Activated T-helper 17 cell treated with anti-CD3 and anti-CD28 coated beads, Interleukin-2, amount 50 U/mL, for 72 hours (primary cell): ENCODE results near the gene MSMP. TPM values are rescaled to one million over a fixed set of nuclear protein-coding genes. Genes with fewer than 3 reads are reported as not detected.

Experiments used
- ATAC-seq: fragments of 150-1000 bp; cut with Tn5 transposase; replicated peaks from 2 replicates; pipeline ENCODE4 v1.10.0; 2021; ENCODE audit warnings: mild to moderate bottlenecking, moderate library complexity
- H3K27ac Mint-ChIP-seq: one replicate; pipeline ENCODE4 v1.8.0; 2022; ENCODE audit warnings: mixed read lengths
- H3K27me3 Mint-ChIP-seq: one replicate; pipeline ENCODE4 v1.8.0; 2022; ENCODE audit warnings: mixed read lengths
- H3K36me3 Mint-ChIP-seq: one replicate; pipeline ENCODE4 v1.8.0; 2022; ENCODE audit warnings: low read depth, mild to moderate bottlenecking, mixed read lengths
- H3K4me1 Mint-ChIP-seq: one replicate; pipeline ENCODE4 v1.8.0; 2022; ENCODE audit warnings: mixed read lengths
- H3K4me3 Mint-ChIP-seq: one replicate; pipeline ENCODE4 v1.8.0; 2022; ENCODE audit warnings: mild to moderate bottlenecking, mixed read lengths
- H3K9me3 Mint-ChIP-seq: one replicate; pipeline ENCODE4 v1.8.0; 2022; ENCODE audit warnings: mixed read lengths
- total RNA-seq, 2 donors: library from RNA; stranded (reverse); gene quantifications; one replicate each; pipeline ENCODE4 v1.2.3, GENCODE V29; 2022

The MSMP gene
- not detected for total RNA-seq

- ATAC-seq = no peak
- H3K4me1 Mint-ChIP-seq = peaks cover 26% of the 10 kb centered on the region
- peak within 1 kb of the TSS; percentile 18 for H3K27ac Mint-ChIP-seq
- H3K9me3 Mint-ChIP-seq = no peaks in the 10 kb centered on the region
- H3K36me3 Mint-ChIP-seq = peaks cover 57% of the 10 kb centered on the region
- H3K27me3 Mint-ChIP-seq = no peaks in the 10 kb centered on the region
- H3K4me3 Mint-ChIP-seq = no peak within 1 kb of the TSS
Observed at GRCh38 chr9:35754264-35754663, at the start of gene MSMP. MSMP (minus strand) TSS chr9:35754276; CDS start chr9:35754129, 147 bp downstream.

DNA sequence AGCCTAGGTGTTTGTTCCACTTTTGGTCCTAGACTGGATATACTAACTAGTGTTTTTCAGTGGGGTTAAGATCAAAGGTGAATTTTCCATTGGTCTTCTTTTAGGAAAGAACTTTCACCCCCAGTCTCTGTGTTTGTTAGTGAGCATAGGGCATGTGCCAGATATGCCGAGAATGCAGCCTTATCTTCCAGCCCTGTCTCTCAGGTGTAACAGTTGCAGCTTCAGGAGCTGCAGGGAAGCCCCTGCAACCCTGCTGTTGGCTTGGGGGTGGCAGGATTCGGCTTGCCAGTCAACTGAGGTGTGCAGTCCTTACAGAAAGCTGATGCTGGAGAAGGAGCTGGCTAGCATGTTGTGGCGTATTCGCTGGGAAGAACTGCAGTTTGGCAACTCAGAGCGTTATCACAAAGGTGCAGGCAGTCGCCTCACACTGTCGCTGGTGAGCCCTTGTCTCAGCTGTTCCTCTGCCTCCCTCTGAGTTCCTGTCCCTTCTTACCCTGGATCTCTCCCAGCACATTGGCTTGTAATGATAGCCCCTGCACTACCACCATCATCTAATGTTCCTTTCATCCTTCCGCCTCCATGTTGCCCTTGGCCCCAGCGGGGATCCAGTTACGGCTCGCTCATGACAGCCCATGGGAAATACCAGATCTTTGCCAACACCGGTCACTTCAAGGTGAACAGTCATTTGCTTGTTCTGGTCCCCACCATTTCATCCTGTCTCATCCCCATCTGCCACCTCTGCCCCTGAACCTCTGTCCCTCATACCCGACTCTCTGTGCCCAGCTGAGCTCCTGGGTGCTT is 47.5 kb upstream of the MSMP start:
- H3K4me1 Mint-ChIP-seq = peaks cover 11% of the 10 kb centered on the region
- H3K27ac Mint-ChIP-seq = peak overlapping the region; percentile 45
- H3K36me3 Mint-ChIP-seq = peaks cover 67% of the 10 kb centered on the region
- H3K4me3 Mint-ChIP-seq = no peak overlapping the region
- H3K27me3 Mint-ChIP-seq = no peaks in the 10 kb centered on the region
- no peaks in the 10 kb centered on the region for H3K9me3 Mint-ChIP-seq
- no peak for ATAC-seq

GRCh38 chr9:35800530-35800929 is 46.5 kb upstream of the MSMP start:
- H3K9me3 Mint-ChIP-seq = no peaks in the 10 kb centered on the region
- peaks cover 11% of the 10 kb centered on the region for H3K4me1 Mint-ChIP-seq
- peak overlapping the region; percentile 79 for H3K27ac Mint-ChIP-seq
- ATAC-seq = no peak
- H3K36me3 Mint-ChIP-seq = peaks cover 57% of the 10 kb centered on the region
- no peaks in the 10 kb centered on the region for H3K27me3 Mint-ChIP-seq
- H3K4me3 Mint-ChIP-seq = no peak overlapping the region

DNA sequence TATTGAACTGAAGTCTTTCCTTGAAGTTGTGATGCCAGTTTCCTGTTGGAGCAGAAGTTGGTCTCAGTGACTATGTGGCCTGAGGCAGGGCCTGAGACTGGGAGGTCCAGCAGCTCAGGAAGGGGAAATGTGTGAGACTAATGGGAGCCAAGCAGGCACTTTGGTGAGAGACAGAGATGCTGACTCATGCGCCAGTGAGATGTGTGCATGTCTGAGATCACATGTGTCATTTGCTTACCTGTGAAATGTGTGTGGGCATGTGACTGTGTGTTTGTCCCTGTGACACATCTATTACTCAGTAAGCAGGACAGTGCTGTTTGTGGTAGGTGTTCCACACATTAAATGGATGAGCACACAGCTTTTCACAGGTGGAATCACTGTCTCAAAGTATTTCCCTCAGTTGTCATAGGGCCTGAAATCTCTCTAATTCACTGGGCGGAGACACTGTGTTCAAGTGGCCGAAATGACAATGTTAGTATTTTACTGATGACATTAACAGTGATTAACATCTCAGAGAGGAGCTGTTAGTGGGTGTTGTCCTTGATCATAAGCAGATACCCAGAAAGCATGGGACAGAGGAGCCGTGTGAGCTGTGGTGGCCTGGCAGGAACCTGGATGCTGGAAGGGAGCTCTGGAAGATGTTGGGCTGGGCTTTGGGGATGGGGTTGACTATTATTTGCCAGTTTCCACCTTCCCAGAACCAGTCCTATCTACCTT is 44.7 kb upstream of the MSMP start:
- no peaks in the 10 kb centered on the region for H3K27me3 Mint-ChIP-seq
- ATAC-seq = peak; percentile 99
- H3K27ac Mint-ChIP-seq = peak overlapping the region; percentile 90
- peaks cover 48% of the 10 kb centered on the region for H3K36me3 Mint-ChIP-seq
- peaks cover 15% of the 10 kb centered on the region for H3K4me1 Mint-ChIP-seq
- H3K9me3 Mint-ChIP-seq = no peaks in the 10 kb centered on the region
- H3K4me3 Mint-ChIP-seq = peak overlapping the region; percentile 13

GRCh38 chr9:35797311-35798109 is 43.4 kb upstream of the MSMP start:
- H3K9me3 Mint-ChIP-seq = no peaks in the 10 kb centered on the region
- no peaks in the 10 kb centered on the region for H3K27me3 Mint-ChIP-seq
- no peak overlapping the region for H3K4me3 Mint-ChIP-seq
- no peak for ATAC-seq
- peaks cover 43% of the 10 kb centered on the region for H3K36me3 Mint-ChIP-seq
- H3K4me1 Mint-ChIP-seq = peaks cover 21% of the 10 kb centered on the region
- H3K27ac Mint-ChIP-seq = peak overlapping the region; percentile 90

GRCh38 chr9:35795695-35796094 is 41.6 kb upstream of the MSMP start:
- peak overlapping the region; percentile 23 for H3K27ac Mint-ChIP-seq
- H3K4me3 Mint-ChIP-seq = no peak overlapping the region
- peaks cover 21% of the 10 kb centered on the region for H3K4me1 Mint-ChIP-seq
- no peaks in the 10 kb centered on the region for H3K9me3 Mint-ChIP-seq
- no peak for ATAC-seq
- H3K36me3 Mint-ChIP-seq = peaks cover 26% of the 10 kb centered on the region
- no peaks in the 10 kb centered on the region for H3K27me3 Mint-ChIP-seq

GRCh38 chr9:35793461-35793860 is 39.4 kb upstream of the MSMP start:
- H3K4me1 Mint-ChIP-seq = peaks cover 15% of the 10 kb centered on the region
- peaks cover 14% of the 10 kb centered on the region for H3K36me3 Mint-ChIP-seq
- ATAC-seq = no peak
- no peaks in the 10 kb centered on the region for H3K27me3 Mint-ChIP-seq
- H3K9me3 Mint-ChIP-seq = no peaks in the 10 kb centered on the region
- H3K4me3 Mint-ChIP-seq = no peak overlapping the region
- peak overlapping the region; percentile 15 for H3K27ac Mint-ChIP-seq

GRCh38 chr9:35792826-35793225 is 38.8 kb upstream of the MSMP start:
- no peak for ATAC-seq
- Mint-ChIP-seq H3K27ac (peak overlapping the region; percentile 15), H3K4me3 (no peak overlapping the region), H3K9me3 (no peaks in the 10 kb centered on the region), H3K4me1 (peaks cover 13% of the 10 kb centered on the region), H3K36me3 (peaks cover 18% of the 10 kb centered on the region), H3K27me3 (no peaks in the 10 kb centered on the region)

- no peak overlapping the region for H3K27ac Mint-ChIP-seq
- no peak for ATAC-seq
- peaks cover 10% of the 10 kb centered on the region for H3K4me1 Mint-ChIP-seq
- no peaks in the 10 kb centered on the region for H3K27me3 Mint-ChIP-seq
- no peak overlapping the region for H3K4me3 Mint-ChIP-seq
- H3K9me3 Mint-ChIP-seq = no peaks in the 10 kb centered on the region
- peaks cover 24% of the 10 kb centered on the region for H3K36me3 Mint-ChIP-seq
Observed at GRCh38 chr9:35792024-35792813, 38.1 kb upstream of the MSMP start.

DNA sequence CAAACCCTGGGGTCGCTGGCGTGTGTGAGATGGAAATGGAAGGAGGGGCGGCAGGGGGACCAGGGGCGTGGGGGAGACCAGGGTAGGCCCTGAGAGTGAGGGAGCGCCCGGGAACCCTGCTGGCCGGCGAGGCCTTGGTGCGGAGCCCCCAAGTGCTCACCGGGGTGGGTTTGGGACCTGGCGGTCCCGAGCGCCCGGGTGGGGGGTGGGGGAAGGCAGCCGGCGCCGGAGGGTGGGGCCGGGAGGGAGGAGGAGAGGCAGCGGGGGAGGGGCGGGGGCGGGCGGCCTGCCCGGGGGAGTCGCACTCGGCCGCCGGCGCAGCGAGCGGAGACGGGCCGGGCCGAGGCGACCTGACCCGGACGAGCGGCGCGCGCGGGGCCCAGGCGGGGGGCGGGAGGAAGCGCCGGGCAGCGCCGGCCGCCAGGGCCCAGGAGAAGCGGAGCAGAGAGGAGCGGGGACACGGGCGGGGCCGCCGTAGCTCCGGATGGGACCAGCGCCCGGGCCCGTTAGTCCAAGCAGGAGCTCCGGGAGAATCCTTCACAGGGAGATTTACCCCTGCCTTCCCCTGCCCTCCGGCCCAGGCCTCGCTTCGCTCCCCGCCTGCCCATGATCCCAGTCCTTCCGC is 37.3 kb upstream of the MSMP start, which contains the start of gene NPR2:
Gene NPR2 (plus strand): TSS at position 295 of the 625 bp plus-strand sequence. CDS start 818 bp downstream, outside the sequence.
- no peak for ATAC-seq
- peak within 1 kb of the TSS; percentile 25 for H3K27ac Mint-ChIP-seq
- no peaks in the 10 kb centered on the region for H3K9me3 Mint-ChIP-seq
- H3K4me1 Mint-ChIP-seq = peaks cover 10% of the 10 kb centered on the region
- no peak within 1 kb of the TSS for H3K4me3 Mint-ChIP-seq
- peaks cover 31% of the 10 kb centered on the region for H3K36me3 Mint-ChIP-seq
- no peaks in the 10 kb centered on the region for H3K27me3 Mint-ChIP-seq

- Mint-ChIP-seq H3K27ac (peak overlapping the region; percentile 25), H3K36me3 (peaks cover 39% of the 10 kb centered on the region), H3K27me3 (no peaks in the 10 kb centered on the region), H3K4me3 (no peak overlapping the region), H3K9me3 (no peaks in the 10 kb centered on the region), H3K4me1 (peaks cover 14% of the 10 kb centered on the region)
- ATAC-seq = peak; percentile 88
Observed at GRCh38 chr9:35790385-35791296, 36.6 kb upstream of the MSMP start.

- Mint-ChIP-seq H3K9me3 (no peaks in the 10 kb centered on the region), H3K27me3 (no peaks in the 10 kb centered on the region), H3K36me3 (peaks cover 42% of the 10 kb centered on the region), H3K27ac (no peak overlapping the region), H3K4me1 (peaks cover 16% of the 10 kb centered on the region), H3K4me3 (no peak overlapping the region)
- ATAC-seq = peak; percentile 17
Observed at GRCh38 chr9:35790025-35790384, 35.9 kb upstream of the MSMP start.

GRCh38 chr9:35789541-35789940 is 35.5 kb upstream of the MSMP start:
- no peaks in the 10 kb centered on the region for H3K27me3 Mint-ChIP-seq
- peaks cover 42% of the 10 kb centered on the region for H3K36me3 Mint-ChIP-seq
- H3K27ac Mint-ChIP-seq = no peak overlapping the region
- no peak overlapping the region for H3K4me3 Mint-ChIP-seq
- ATAC-seq = no peak
- H3K9me3 Mint-ChIP-seq = no peaks in the 10 kb centered on the region
- H3K4me1 Mint-ChIP-seq = peaks cover 15% of the 10 kb centered on the region
